DOHH2 (cell line): ENCODE data around the gene ZBTB49.

Source experiments
- CTCF ChIP-seq: fragments of 200-600 bp; sonication (generic); IDR thresholded peaks from one replicate; pipeline ENCODE4 v1.5.1; 2014; ENCODE audit warnings: antibody characterized with exemption, mild to moderate bottlenecking, low read depth, low read length; ENCODE audit not compliant: poor library complexity, severe bottlenecking
- EZH2phosphoT487 ChIP-seq: fragments of 200-600 bp; sonication (generic); IDR thresholded peaks from 2 replicates; pipeline ENCODE4 v1.6.1; 2017; ENCODE audit warnings: borderline replicate concordance, mild to moderate bottlenecking, antibody characterized with exemption, low read length, moderate library complexity, mixed read lengths

GRCh38 chr4:4302416-4302815 lies 12.4 kb downstream of the ZBTB49 start:
- TF ChIP-seq CTCF (no peak), EZH2phosphoT487 (no peak)
